Activated CD4-positive, alpha-beta T cell treated with anti-CD3 and anti-CD28 coated beads, Interleukin-2, amount 50 U/mL, for 48 hours (primary cell): Measurements from ENCODE around the gene MOB3A.

Experiments used
- DNase-seq, 2 experiments: peaks; one replicate each; pipeline ENCODE4 v3.0.0-alpha.2; 2020

The MOB3A gene

DNA sequence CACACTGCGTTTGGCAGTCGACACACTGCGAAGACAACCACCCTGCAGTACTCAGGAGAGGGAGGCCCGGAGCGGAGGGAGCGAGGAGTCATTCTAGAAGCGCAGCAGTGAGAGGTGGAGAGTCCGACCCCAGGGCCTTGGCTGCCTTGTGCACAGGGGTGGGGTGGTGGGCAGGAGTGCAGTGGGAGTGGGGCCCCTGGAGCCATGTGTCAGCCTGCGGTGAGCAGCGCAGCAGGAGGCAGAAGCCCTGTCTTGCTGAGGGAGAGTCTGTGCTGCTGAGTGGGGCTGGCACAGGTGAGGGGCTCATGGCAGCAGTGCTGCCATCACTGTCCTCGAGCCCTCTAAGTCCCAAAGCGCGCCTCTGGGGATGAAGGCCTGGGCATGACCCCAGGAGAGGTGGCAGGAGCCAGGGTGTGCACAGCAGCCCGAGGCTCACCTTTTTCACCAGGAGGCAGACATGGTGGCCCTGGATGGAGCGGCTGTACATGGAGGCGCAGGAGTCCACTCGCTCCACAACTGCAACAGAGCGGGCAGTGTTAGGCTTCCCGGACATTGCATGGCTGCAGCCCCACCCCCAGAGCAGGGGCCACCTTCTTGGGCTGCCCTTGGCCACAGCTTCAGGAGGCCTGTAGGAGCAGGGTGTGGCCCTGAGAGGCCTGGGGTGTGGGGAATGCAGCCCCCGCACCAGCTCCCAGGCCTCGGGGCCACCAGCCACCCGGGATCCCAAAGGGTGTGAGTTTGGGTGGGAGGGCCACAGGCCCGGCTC, 12.3 kb upstream of the MOB3A start:
- no peak for DNase-seq

DNA sequence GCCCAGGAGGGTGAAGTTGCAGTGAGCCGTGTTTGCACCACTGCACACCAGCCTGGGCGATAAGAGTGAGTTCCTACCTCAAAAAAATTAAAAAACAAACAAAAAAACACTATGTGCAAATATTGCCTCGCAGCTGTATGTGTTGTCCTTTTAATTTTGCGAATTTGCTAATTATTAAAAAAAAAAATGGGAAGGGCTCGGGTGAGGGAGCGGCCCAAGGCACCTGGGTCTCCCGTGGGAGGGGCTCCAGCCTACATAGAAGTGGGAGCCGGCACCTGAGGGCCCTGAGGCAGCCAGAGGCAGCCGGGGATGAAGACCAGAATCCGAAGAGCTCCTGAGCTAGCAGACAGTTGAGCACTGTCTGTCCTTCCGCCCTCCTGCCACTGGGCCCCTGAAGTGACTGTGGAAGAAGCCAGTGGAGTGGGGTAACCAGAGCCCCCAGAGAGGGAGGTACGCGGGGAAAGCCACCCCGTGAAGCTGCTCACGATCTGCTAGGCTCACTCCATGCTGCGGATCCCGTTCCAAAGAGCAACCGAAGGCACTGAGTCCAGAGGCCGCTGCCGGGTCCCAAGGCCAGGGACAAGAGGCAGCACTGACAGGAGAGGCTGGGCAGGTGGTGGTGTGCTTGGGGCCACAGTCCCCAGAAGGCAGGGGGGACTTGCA, 7.0 kb upstream of the MOB3A start:
- DNase-seq = no peak

DNA sequence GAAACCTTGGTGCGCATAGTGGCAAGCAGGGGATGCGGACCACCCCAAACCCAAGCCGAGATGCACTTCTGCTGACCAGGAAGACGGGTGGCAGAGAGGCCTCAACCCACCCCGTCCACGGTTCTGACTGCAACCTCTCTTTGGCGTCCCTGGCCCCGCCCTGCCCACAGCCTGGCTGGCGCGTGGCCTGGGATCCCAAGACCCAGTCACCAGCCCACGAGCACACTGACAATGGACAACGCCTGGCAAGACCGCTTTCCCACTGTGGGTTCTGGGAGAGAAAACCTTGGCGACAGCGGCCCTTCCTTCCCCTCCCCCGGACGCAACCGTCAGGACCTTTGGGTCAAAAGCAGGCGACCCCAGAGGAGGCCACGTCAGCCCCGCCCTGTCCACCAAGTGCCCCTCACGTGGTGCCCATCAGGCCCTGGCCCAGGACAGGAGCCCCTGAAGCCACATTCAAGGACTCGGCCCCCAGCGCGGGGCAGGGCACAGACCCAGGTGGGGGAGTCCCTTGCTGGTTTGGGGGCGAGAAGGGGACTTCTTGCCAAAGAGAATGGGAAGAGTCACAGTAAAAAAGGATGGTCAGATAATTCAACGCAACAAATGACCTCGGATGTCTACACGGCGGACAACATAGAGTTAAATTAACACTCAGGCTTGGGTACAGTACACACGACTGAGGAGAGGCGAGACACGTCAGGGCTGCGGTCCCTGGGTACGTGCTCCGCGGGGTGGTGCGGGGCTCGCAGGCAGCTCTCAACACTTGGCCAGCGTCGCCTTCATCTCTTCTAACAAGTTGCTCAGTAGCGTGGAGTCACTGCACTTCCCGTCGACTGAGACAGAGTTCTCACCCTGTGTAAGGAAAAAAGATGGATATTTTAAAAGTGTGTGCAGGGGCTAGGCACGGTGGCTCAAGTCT, 5.5 kb upstream of the MOB3A start:
- no peak for DNase-seq

DNA sequence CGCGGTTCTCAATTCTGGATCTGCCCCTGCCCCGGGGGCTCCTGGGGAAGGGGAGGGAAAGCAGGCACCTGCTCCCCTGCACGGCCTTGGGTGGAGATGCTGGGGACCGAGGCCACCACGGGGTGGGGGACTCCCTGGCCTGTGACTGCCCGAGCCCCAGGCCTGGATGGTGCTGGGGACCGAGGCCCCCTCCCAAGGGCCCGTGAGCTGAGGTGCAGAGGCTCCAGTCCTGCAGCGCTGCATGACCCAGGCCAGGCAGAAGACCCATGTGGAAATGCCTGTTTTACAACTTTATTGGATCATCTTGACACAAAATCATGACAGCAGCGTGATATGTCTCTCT, 4.6 kb upstream of the MOB3A start:
- DNase-seq = no peak

DNA sequence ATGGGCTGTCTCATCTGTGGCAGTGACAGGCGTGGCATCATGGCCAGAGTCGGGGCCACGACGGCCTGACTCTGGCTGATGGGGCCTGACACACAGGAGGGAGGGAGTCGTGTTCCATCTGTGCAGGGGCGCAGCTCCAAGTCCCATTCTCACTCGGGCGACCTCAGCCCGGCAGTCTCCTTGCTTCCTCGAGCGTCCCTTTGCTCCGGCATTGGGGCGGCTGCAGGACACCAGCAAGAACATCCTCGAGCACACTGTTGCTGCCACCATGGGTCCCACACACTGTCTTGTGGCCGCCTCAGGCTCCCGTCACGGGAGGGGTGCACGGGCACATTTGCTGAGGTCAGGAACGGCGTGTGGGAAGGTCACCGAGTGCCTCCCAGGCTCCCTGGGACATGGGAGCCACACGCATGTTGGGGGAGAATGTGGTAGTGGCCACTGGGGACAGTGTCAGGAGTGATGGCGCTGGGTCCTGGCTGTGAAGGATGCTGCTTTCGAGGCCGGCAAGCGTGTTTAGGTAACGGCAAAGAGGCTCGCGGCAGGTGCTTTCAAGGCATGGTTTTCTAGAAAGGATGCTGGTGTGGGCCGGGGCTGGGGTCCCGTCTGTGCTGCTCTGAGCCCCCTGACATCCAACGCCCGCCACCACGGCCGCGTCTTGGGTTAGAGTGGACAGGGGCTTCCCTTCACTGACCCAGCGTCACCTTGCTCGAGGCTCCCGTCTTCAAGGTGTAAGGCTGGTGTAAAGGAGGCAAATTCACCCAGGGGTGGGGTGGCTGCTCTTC, 4.0 kb upstream of the MOB3A start:
- no peak for DNase-seq

DNA sequence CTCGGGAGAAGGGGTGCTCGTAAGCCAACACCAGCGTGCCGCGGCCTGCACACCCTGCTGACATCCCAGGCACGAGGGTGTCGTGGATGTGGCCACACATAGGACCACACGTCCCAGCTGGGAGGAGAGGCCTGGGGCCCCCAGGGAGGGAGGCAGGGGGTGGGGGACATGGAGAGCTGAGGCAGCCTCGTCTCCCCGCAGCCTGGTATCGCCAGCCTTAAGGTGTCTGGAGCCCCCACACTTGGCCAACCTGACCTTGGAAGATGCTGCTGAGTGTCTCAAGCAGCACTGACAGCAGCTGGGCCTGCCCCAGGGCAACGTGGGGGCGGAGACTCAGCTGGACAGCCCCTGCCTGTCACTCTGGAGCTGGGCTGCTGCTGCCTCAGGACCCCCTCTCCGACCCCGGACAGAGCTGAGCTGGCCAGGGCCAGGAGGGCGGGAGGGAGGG, 3.0 kb upstream of the MOB3A start:
- no peak for DNase-seq

DNA sequence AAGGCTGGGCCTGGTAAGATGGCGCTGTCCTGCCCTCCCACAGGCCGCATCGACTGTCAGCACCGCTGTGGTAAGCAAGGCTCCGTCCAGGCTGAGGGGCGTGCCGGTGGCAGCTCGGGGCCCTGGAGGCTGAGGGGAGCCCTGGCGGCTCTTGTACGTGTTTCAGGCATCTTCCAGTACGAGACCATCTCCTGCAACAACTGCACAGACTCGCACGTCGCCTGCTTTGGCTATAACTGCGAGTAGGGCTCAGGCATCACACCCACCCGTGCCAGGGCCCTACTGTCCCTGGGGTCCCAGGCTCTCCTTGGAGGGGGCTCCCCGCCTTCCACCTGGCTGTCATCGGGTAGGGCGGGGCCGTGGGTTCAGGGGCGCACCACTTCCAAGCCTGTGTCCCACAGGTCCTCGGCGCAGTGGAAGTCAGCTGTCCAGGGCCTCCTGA, 1.8 kb upstream of the MOB3A start:
- DNase-seq = no peak

DNA sequence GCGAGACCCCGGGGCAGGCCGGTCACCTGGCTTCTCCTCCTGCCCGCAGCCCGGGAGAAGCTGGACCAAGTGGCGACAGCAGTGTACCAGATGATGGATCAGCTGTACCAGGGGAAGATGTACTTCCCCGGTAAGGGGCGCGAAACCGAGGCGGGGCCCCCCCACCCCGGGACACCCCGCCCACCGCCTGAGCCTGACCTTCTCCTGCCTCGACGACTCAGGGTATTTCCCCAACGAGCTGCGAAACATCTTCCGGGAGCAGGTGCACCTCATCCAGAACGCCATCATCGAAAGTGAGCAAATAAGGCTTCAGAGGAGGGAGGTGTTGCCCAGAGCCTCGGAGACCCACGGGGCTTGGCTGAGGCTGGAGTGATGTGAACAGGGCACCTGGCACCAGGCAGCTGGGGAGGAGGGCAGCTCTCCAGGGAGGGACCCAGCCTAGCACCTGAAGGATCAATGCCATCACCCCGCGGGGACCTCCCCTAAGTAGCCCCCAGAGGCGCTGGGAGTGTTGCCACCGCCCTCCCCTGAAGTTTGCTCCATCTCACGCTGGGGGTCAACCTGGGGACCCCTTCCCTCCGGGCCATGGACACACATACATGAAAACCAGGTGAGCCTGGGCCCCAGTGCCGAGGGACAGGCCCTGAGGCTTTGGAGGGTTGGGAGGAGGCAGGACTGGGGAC, 1.2 kb upstream of the MOB3A start:
- DNase-seq = peak; percentile 66 to 71

DNA sequence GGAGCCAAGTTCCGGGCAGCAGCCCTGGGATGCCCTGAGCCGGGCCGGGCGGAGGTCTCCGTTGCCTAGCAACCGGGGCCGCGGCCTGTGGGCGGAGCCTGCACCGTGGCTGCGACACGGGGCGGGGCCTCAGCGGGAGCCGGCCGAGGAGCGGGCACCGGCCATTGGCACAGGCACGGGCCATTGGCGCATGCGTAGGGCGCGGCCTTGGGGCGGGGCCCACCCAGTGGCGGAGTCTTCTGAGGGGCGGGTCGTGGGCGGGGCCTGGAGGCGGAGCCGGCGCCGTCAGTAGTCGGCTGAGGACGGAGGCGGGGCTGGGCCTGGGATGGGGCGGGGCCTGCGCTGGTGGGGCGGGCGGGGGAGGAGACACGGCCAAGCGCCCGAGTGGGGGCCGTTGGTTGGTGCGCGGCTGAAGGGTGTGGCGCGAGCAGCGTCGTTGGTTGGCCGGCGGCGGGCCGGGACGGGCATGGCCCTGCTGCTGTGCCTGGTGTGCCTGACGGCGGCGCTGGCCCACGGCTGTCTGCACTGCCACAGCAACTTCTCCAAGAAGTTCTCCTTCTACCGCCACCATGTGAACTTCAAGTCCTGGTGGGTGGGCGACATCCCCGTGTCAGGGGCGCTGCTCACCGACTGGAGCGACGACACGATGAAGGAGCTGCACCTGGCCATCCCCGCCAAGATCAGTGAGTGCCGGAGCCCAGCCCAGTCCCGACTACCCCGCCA, 515 bp upstream of the MOB3A start, which contains the start of gene IZUMO4:
Gene IZUMO4 (plus strand): TSS at position 436 of the 723 bp plus-strand sequence. CDS start 31 bp downstream, at position 467.
- peak; percentile 99 to 100 for DNase-seq

DNA sequence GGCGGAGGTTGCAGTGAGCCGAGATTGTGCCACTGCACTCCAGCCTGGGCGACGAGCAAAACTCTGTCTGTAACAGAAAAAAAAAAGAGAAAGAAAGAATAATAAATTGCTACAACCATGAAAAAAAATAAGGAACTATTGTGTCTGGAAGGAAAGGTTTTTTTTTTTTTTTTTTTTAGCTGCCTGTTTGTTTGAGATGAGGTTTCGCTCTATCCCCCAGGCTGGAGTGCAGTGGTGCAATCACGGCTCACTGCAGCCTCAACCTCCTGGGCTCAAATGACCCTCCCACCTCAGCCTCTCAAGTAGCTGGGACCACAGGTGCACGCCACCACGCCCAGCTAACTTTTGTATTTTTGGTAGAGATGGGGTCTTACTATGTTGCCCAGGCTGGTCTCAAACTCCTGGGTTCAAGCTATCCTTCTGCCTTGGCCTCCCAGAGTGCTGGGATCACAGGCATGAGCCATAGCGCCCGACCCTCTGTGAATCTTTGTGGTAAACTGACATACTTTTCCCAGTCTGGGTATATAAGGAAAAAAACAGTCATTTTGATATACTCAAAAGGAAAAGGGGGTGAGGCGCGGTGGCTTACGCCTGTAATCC, 4.1 kb downstream of the MOB3A start:
- peak in 1 of 2 experiments; percentile 32 for DNase-seq

DNA sequence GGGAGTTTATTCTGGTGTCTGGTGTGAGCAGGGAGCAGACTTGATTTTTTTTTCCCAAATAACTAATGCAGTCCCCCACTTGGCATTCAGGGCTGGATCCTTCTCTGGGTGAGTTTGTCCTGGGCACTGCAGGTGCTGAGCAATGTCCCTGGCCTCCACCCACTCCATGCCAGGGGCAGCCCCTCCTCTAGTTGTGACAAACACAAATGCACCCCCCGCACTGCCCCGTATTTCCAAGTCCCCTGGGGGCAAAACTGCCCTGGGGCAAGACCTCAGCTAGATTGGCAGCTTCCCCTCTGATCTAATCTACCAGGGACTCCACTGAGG, 6.4 kb downstream of the MOB3A start:
- DNase-seq = no peak

DNA sequence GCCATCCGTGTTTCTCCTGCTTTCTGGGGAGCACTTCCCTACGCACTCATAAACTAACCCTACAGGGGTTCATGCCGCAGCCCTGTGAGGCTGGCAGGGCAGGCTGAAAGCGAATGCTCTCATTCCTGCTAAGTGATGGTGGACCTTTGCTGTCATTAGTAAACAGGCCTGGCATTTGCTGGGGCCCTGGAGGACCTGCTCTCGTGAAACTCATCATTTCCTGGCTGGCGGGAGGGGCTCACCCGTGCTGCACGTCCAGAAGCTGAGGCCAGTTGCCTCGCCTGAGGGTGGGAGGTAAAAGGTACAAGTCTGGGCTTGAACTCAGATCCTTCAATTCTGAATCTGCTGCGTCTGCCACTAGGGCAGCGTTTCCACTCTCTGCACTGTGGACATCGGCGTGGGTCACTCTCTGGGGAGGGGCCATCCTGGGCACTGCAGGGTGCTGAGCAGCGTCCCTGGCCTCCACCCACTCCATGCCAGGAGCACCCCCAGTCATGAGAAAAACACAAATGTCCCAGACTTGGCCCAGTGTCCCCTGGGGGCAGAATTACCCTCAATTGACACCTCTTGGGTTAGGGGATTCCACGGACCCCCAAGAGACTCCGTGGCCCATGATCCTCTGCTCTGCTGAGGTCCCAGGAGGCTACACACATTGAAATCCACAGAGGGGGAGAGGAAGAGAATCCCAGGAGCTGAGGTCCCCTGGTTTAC, 7.0 kb downstream of the MOB3A start:
- DNase-seq = peak in 1 of 2 experiments; percentile 48

DNA sequence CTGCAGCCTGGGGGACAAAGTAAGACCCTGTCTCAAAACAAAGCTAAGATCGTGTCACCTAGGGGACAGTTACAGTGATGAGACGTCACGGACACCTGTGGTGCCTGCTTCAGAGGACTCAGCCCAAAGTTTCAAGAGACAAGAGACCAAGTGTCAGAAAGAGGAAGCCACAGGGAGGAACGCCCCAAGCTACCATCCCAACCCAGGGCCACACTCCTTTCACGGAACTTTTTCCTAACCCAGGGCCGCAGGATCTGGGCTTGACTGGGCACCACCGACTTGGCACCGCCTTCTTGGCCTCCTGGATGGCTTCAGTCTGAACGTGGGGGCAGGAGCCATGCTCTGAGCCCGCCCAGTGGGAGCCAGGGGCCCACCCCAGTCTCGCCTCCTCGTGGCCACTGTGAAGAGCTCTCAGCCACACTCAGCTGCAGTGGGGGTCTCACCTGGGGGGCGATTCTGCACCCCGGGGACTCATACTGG, 8.5 kb downstream of the MOB3A start:
- DNase-seq = peak in 1 of 2 experiments; percentile 44

DNA sequence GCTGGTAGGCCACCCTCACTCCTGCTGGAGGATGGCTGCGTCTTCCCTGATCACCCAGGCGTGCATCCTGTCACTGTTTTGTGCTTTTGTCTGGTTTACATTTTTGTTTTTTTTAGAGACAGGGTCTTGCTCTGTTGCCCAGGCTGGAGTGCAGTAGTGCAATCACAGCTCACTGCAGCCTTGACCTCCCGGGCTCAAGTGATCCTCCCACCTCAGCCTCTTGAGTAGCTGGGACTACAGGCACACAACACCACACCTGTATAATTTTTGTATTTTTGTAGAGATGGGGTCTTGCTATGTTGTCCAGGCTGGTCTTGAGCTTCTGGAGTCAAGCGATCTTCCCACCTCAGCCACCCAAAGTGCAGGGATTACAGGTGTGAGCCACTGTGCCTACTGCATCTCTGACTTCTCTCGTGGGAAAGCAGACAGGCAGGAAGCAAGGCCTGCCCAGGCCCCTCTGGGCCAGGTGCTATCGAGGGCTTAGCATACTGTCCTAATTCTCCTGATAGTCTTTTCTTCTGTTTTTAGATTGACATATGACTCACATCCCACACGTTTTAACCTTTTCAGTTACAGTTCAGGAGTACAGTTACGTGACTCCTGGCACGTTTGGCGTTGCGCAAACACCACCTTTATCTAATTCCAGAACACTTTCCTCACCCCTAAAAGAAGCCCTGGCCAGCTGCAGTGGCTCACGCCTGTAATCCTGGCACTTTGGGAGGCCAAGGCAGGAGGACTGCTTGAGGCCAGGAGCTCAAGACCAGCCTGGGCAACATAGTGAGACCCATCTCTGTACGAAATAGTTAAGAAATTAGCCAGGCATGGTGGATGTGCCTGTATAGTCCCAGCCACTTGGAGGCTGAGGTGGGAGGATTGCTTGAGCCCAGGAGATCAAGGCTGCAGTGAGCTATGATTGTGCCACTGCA, 9.2 kb downstream of the MOB3A start:
- DNase-seq = peak; percentile 79 to 84

DNA sequence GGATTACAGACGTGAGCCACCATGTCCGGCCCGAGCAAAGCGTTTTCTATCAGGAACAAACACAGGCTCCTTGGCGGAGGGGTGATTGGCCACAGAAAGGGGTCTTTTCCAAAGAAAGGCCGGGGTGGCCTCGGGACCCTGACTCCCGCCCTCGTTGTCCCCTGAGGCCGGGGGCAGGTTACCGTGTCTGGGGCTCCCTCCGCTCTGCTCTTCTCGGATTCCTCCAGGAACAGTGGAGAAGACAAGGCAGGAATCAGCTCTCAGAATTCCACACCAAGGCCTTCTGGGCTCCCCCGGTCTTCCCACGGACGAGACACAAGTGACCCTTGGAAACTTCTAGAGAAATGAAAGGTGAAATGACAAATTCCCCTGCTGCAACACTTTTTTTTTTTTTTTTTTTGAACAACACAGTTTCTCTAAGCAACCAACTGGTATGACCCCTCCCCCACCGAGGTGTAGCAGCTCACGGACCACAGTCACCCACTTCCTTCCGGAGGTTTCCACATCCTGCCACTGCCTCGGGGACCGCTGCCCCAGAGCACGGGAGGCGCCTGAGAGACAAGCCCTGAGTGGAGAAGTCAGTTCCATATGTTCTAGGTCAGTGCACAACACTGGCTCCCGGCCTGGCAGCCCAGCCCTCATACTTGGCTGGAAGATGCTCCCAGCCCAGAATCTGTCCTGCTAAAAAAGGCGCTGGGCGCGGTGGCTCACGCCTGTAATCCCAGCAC, 11.0 kb downstream of the MOB3A start:
- DNase-seq = peak; percentile 91 to 95

DNA sequence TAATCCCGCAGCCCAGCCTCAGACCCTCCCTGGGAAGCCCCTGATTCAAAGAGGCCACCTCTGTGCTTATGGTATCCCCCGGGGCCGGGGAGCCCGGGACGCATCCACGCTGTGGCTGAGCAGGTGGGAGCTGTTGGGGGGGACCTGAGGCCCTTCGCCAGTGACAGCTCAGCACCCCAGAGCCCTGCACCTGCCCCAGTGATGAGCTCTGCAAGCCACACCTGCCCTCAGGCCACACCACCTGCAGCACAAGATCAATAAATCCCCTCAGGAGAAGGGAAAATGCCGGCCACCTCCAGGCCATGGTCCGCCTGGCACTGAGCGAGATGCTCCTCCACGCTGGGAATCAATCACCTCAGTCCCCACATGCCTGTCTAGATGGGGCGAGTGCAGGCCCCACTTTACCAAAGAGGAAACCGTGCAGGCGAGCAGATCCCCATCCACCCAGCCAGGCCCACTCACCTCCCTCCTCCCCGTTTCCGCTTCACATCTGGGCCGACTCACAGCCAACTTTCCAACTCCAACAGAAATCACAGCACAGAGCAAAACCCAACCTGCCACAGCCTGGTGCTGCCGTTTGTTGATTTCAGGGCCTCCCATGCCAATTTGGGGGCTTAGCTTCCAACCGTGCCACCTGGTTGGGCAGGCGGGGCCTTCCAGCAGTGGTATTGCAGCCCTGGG, 12.8 kb downstream of the MOB3A start:
- peak; percentile 66 to 73 for DNase-seq
